MCF 10A (cell line): ENCODE measurements around the gene TAPBPL. TPM values are rescaled to one million over a fixed set of nuclear protein-coding genes. Genes with fewer than 3 reads are reported as not detected.

Source experiments
- BruUV-seq: library from RNA; stranded (reverse); fragments of 400-500 nt; replicated peaks from 2 replicates; lab custom pipeline; 2021; lab: Mats Ljungman, UMichigan
- CTCF ChIA-PET: fragments of 300-600 bp; sonication (Branson Sonifier 250); formaldehyde crosslinking; extraction: SDS; loops from one replicate; lab custom pipeline; 2021; ENCODE audit warnings: antibody characterized with exemption, inconsistent platforms; lab: Yijun Ruan, JAX
- POLR2A ChIA-PET: fragments of 300-600, 350-650 bp; sonication (Branson Sonifier 250); formaldehyde crosslinking; extraction: SDS; loops from one replicate; lab custom pipeline; 2020; ENCODE audit warnings: antibody characterized with exemption, inconsistent platforms; lab: Yijun Ruan, JAX
- DNase-seq: peaks from one replicate; pipeline ENCODE4 v3.0.0-alpha.2; 2018; ENCODE audit not compliant: unreplicated experiment
- H3K27ac Mint-ChIP-seq: one replicate; pipeline ENCODE4 v1.8.0; 2022; ENCODE audit warnings: mild to moderate bottlenecking, low read depth, mixed read lengths; ENCODE audit not compliant: unreplicated experiment
- H3K27me3 Mint-ChIP-seq: one replicate; pipeline ENCODE4 v1.8.0; 2022; ENCODE audit warnings: mixed read lengths; ENCODE audit not compliant: insufficient read depth, unreplicated experiment
- H3K36me3 Mint-ChIP-seq: one replicate; pipeline ENCODE4 v1.8.0; 2022; ENCODE audit warnings: mild to moderate bottlenecking, moderate library complexity, mixed read lengths; ENCODE audit not compliant: insufficient read depth, unreplicated experiment
- H3K4me1 Mint-ChIP-seq: one replicate; pipeline ENCODE4 v1.8.0; 2022; ENCODE audit warnings: mixed read lengths; ENCODE audit not compliant: insufficient read depth, unreplicated experiment
- H3K4me3 Mint-ChIP-seq: one replicate; pipeline ENCODE4 v1.8.0; 2022; ENCODE audit warnings: mild to moderate bottlenecking, moderate library complexity, mixed read lengths; ENCODE audit not compliant: unreplicated experiment
- H3K9me3 Mint-ChIP-seq: one replicate; pipeline ENCODE4 v1.8.0; 2022; ENCODE audit warnings: mixed read lengths; ENCODE audit not compliant: unreplicated experiment
- intact Hi-C: fragments of 100-400 bp; cut with micrococcal nuclease; formaldehyde crosslinking; loops from 2 replicates; pipeline ENCODE4 v1.14.1; 2022
- total RNA-seq: library from RNA; stranded (reverse); gene quantifications from 2 replicates; pipeline ENCODE4 v1.2.3, GENCODE V29; 2022
- TF ChIP-seq, protein P1 (sequence below): fragments of 200-600 bp; IDR thresholded peaks from one replicate; pipeline ENCODE4 v1.8.0; 2022; ENCODE audit warnings: antibody characterized with exemption, mild to moderate bottlenecking; ENCODE audit not compliant: unreplicated experiment

The TAPBPL gene
- total RNA-seq, 1 experiment from 2014 or later, result 8.1 TPM

DNA sequence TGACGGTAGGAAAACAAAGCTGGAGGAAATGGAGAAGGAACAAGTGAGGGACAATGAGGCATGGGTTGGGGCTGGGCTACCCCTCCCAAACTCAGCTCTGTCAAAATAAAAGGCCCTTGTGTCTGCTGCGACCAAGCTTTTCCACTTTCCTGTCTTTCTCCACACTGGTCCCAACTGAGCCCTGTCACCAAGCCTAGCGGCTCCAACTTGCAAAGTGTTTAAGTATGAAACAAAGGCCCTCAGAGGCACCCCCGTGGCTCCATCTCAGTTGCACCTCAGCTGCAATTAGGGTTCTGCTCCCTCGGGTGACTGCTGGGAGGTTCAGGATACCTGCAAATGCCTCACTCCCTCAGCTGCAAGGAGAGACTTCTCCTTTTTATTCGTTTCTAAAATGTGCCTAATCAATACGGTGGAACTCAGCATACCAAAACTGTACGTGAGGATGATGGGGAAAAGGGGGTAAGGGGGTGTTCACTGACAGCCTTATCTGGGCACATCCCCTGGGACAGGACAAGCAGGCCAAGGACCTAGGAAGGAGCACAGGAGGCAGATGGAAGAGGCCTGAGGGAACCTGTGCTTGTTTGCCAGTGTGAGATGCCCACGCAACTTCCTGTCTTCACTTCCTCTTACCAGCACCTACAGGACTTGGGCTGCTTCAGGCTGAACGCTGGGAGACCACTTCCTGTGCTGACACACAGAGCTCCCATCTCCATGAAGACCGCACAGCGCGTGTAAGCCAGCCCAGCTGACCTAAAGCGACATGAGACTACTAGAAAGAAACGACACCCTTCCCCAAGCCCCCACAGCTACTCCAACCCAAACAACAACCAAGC, 9.8 kb downstream of the TAPBPL start:
- H3K27ac Mint-ChIP-seq, result no peak overlapping the region

DNA sequence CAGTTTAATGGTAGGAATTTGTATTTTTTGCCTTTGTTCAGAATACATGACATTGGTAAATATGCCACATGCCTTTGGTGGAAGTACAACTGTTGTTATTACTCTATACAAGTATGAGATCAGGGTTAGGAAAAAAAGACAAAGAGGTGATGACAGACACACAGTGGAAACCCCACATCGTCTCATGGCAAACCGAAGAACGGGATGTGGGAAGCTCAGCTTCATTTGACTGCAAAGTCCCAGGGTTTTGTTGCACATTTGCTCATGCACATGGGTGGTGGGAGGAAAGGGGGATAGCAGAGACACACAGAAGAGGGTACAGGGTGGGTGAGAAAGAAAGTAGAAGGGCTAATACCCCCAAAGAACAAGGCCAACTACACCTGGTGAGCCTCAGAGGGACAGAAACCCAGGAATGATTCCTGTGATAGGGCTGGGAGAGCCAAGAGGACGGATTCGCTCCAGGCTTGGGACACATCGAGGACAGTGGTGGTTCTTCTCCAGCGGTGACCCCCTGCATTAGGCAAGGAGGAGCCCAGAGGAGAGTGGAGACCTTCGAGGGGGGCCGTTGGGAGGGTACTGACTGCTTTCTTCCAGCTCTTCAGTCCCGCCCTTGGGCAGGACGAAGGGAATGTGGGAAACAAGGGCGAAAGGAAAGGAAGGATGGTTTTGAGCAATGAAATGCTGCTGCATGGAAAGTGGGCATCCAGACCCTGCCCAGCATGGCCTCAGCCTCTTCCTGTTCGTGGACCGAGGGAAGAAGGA, 10.6 kb downstream of the TAPBPL start:
- TF ChIP-seq, protein P1, sequence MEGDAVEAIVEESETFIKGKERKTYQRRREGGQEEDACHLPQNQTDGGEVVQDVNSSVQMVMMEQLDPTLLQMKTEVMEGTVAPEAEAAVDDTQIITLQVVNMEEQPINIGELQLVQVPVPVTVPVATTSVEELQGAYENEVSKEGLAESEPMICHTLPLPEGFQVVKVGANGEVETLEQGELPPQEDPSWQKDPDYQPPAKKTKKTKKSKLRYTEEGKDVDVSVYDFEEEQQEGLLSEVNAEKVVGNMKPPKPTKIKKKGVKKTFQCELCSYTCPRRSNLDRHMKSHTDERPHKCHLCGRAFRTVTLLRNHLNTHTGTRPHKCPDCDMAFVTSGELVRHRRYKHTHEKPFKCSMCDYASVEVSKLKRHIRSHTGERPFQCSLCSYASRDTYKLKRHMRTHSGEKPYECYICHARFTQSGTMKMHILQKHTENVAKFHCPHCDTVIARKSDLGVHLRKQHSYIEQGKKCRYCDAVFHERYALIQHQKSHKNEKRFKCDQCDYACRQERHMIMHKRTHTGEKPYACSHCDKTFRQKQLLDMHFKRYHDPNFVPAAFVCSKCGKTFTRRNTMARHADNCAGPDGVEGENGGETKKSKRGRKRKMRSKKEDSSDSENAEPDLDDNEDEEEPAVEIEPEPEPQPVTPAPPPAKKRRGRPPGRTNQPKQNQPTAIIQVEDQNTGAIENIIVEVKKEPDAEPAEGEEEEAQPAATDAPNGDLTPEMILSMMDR, result no peak
- Mint-ChIP-seq H3K4me3 (no peak overlapping the region), H3K27me3 (no peaks in the 10 kb centered on the region), H3K27ac (no peak overlapping the region), H3K36me3 (peaks cover 40% of the 10 kb centered on the region), H3K9me3 (no peaks in the 10 kb centered on the region), H3K4me1 (no peaks in the 10 kb centered on the region)
- CTCF ChIA-PET, result interaction anchor here (1.3 to 1.4 kb wide), 2 partner anchors 39 to 178 kb away, joined by 3 to 5 read pairs; no protein-coding TSS in a partner anchor
- intact Hi-C loops, result loop anchor here (10.0 kb wide), 1 partner anchor 398 kb away; no protein-coding TSS in a partner anchor
- POLR2A ChIA-PET, result interaction anchor here (0.6 to 3.8 kb wide), 5 partner anchors 10 to 478 kb away, joined by 4 to 26 read pairs (median 4); partner anchors contain the start of gene TAPBPL
- no TSS peak for BruUV-seq
- no peak for DNase-seq

More for the DNA sequence above, 9.8 kb downstream of the TAPBPL start:
- Mint-ChIP-seq H3K36me3 (peaks cover 47% of the 10 kb centered on the region), H3K27me3 (no peaks in the 10 kb centered on the region), H3K9me3 (no peaks in the 10 kb centered on the region), H3K4me3 (no peak overlapping the region), H3K4me1 (no peaks in the 10 kb centered on the region)
- ChIA-PET CTCF (interaction anchor here (0.6 to 1.4 kb wide), 5 partner anchors 37 to 91 kb away, joined by 3 to 5 read pairs (median 4); no protein-coding TSS in a partner anchor), POLR2A (interaction anchor here (0.6 to 3.8 kb wide), 3 partner anchors 9 to 246 kb away, joined by 4 to 26 read pairs (median 4); partner anchors contain the start of genes GAPDH and TAPBPL)
- no TSS peak for BruUV-seq
- TF ChIP-seq, protein P1, result no peak
- DNase-seq, result no peak
- intact Hi-C loops, result loop anchor here (10.0 kb wide), 1 partner anchor 397 kb away; no protein-coding TSS in a partner anchor

DNA sequence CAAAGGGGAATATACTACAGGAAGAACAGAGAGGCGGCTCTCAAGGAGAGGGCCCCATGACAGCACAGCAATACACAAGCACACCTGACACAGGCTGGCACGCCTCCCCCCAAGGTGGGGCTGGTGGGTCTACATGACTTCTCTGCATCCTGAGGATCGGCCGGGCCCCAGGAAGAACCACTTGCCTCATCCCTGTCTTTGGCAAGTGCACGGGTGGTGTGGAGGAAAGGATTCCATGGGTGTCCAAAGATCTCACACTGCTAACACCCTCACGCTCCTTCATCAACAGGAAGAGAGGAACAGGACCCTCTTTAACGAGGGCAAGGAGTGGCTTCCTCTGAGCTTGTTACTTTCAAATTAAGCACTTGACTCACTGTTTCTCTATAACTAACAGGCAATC, 11.4 kb downstream of the TAPBPL start:
- Mint-ChIP-seq H3K4me1 (no peaks in the 10 kb centered on the region), H3K9me3 (no peaks in the 10 kb centered on the region), H3K27ac (no peak overlapping the region), H3K4me3 (no peak overlapping the region), H3K27me3 (no peaks in the 10 kb centered on the region), H3K36me3 (peaks cover 33% of the 10 kb centered on the region)
- no TSS peak for BruUV-seq
- ChIA-PET POLR2A (interaction anchor here (0.6 to 3.8 kb wide), 5 partner anchors 11 to 477 kb away, joined by 3 to 26 read pairs (median 4); partner anchors contain the start of gene TAPBPL), CTCF (interaction anchor here (0.8 to 1.4 kb wide), 5 partner anchors 39 to 179 kb away, joined by 3 to 9 read pairs (median 6); no protein-coding TSS in a partner anchor)
- no peak for DNase-seq
- TF ChIP-seq, protein P1, result no peak
- intact Hi-C loops, result loop anchor here (10.0 kb wide), 1 partner anchor 398 kb away; no protein-coding TSS in a partner anchor
